ENCODE results near the gene MPDZ.

Gene MPDZ

DNA sequence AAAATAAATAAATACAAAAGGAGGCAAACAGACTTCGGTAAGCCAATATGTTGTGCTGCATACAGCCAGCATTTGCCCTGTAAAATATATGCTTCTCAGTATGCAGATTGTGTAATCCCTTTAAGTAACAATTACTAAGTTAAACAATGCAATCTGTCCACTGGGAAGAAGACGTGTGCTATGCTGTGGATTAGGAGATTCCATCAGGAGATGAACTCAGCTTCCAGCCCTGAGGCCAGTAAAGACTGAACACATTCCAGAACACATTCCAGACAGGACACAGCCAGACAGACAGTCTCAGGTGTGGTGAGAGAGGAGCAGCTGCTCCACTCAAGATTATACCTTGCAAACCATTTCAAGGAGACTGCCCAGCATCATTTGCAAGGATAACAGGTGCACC is 97.8 kb downstream of the MPDZ start:
- DNase-seq (ENCODE audit: low spot score) = no peak

DNA sequence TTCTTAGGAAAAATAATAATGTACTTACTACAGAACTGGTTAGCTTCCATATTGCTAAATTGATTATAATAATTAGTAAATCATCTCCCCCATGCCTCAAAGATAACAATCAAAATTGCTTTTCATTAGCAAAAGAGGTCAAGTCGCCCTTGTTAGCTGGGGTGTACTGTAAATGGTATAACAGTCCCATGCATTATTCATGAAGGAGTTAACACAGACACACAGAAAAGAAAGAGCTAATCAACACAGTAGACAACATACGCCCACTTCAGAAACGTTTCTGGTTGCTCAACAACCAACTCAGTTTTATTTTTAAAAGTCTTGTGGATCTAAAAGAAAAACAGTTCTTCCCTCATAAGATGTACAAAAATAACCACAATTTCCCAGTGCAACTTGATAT is 100.2 kb downstream of the MPDZ start:
- DNase-seq (ENCODE audit: low spot score) = no peak

DNA sequence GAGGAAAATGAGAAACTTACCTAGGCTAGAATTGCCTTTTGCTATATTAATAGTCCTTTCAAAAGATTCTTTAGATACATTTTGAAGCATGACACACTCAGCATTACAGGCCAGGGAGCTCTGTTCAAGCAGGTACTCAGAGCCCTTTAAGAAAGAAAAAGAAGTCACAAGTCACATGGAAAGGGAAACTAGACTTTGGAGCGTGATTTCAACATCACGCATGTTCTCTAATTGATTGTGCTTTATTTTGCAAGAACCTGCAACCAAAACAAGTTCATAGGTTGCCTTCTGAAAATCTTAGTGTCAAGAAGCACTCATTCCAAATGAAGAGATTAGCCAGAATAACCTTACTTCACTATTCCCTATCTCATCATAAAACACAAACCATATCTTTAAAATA is 103.8 kb downstream of the MPDZ start:
- DNase-seq (ENCODE audit: low spot score) = no peak

DNA sequence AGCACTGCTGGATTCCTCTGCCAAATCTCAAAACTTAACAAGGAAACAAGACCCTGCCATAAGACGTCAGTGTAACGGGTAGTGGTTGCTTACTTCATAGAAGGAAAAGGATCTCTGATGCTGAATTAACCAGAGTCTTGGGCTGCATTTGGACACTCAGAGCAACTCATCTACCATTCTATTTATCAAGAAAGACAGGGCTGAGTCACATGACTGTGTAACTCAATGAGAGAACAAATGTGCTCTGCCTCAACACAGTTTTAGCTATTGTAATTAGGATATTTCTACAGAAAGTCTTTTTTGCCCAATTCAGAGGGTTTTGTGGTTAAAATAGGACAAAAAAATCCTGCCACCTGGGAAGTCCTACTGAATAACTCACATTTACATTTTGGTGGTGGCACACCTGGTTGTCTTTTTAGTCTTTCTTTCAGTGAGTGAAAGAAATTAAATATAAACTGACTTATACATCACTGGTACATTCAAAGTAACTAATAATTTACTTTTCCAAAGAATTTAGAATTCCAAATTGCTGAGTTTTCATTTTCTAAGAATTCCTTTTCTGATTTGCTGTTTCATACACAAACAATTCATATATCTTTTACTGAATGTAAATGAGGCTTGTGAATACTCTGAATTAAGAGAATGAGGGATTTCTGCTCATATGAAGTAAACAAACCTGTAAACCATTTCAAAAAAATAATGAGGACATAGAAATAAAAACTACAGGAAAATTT is 104.4 kb downstream of the MPDZ start:
- no peak for DNase-seq (ENCODE audit: low spot score)

DNA sequence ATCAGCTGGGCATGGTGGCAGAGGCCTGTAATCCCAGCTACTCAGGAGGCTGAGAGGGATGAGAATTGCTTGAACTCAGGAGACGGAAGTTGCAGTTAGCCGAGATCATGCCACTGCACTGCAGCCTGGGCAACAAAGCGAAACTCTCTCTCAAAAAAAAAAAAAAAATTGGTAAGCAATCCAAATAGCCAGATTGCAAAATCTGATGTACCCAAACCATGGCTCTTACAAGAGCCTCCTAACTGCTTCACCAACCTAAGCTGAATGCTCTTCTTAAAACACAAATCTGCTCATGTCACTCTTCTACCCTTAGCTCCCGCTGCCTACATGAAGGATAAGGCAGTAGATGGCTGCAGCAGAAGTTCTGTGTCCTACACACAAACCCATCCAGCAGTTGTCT is 105.9 kb downstream of the MPDZ start:
- peak; percentile 35 for DNase-seq (ENCODE audit: low spot score)

DNA sequence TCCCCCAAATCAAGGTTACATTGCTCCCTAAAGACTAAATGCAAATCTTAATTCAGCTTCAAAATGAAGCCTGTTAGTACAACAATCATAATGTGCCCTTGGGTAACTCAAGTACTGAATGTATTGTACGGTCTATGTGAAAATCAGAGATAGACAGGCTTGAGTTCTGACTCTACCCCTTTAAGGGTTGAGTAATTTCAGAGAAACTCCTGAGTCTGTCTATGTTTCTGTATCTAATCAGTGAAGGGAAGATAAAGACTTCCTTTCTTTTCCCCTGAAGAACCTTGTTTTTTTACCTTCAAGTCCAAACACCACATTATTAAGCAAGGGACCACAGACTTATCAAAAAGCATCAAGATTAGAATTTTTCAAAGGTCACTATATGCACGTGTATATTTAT is 108.2 kb downstream of the MPDZ start:
- no peak for DNase-seq (ENCODE audit: low spot score)

DNA sequence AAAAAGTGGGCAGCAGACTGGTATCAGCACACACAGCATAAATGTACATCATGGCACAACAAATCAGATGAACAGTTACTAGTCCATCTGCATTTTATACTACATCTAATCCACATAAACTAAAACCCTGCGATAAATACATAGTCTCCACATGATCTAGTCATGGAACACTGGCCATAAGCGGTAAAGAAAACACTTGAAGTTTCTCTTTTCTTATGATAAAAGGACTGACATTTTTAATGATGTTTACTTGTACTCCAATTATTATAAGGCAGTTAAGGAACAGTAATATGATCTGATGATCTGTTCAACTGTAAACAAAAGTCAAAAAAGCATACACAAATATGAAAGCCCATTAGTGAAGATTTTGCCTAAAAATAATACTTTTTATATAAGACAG is 112.5 kb downstream of the MPDZ start:
- no peak for DNase-seq (ENCODE audit: low spot score)

DNA sequence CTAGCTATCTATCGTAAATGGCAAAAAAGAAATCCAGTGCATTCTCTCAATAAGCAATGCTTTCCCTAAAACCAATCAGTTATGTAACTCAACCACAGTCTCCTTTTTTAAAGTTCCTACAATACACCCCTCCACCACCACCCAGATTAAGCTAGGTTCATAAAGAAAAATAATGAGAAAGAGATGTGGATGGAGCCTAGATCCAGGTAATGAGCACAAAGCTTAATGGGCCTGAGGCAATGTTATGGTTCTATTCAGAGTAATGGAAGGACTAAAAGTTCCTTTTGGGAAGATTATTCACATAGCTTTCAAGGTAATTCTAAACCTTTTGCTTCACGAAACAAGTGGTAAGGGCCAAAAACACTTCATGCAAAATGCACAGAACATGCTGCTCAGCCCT is 113.5 kb downstream of the MPDZ start:
- DNase-seq (ENCODE audit: low spot score) = no peak

DNA sequence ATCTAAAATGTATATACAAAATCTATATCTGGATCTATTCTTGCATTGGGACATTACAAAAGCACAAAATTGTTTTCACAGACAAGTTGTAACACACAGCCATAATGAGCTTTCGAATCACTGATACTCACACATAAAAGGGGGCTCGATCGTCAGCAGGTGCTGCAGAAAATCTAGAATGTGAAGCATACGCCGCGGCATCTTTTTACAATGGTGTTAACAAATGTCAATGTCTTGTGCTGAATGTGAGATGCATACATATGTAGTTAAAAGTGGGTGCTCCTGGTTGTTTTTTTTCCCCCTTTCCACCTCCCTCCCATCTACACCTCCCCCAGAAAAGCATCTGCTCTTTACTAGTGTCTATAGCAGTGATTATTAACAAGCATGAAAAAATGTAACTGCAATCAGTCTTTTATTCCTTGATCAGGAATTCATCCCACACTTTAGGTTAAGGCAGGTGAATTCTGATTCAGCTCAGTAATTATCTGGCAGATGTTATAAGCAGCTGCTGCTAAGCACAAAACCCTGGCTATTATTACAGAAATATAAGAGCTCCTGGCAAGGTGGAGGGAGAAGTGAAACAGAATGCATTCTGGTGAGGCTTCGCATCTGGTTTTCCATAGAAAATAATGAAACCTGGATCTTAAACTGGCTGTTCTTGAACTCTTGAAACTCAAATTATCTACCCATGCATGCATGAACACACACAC is 114.1 kb downstream of the MPDZ start:
- DNase-seq (ENCODE audit: low spot score) = peak; percentile 30

DNA sequence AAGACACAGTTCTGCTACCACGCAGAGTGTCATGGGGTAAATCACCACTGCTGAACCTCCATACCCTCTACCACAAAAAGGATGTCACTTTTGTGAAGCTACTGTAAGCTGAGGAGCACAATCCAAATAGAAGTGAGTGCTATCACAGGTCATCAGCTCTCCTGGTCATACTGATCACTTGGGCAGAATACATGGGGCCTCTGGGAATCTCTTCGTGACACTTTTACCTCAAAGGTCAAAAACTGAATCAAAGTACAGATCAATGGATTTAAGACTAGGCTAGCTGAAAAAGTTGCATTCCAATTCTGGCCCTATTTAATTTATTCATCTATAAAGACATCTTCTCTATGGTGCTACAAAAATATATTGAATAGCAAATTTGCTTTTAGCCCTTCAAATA is 115.5 kb downstream of the MPDZ start:
- DNase-seq (ENCODE audit: low spot score) = no peak

DNA sequence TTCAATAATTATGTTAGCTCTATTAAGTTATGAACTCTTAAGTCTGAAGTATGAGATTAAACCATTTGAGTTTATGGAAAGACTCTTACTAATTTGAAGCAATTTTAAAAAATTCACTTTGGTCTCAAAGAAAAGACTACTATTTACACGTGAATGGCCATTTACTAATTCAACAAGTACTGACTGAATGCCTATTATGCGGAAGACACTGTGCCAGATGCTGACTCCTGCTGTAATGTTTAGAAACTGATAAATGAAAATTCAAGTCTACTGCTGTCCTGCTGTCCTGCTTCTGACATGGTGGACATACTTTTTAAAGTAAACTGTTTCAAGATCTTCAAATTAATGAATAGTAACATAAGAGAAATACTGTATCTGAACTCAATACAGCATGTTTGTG is 116.2 kb downstream of the MPDZ start:
- no peak for DNase-seq (ENCODE audit: low spot score)

DNA sequence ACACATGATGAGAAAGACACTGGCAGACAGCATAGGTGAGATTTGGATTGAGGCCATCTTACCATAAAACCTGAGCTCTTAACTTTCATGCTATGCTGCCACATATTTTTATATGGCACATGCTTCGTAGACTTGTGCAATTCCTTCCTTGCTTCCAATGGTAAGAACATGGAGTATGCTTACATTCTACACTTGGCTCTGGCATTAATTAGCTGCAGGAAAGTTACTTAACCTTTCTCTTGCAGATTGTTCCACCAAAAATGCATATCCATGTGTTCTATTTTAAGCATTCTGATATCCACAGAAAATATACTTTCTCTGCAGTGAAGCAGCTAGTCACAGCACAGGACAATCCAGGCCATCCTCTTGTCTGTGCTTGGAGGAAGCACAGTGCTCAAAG is 119.4 kb downstream of the MPDZ start:
- DNase-seq (ENCODE audit: low spot score) = no peak

DNA sequence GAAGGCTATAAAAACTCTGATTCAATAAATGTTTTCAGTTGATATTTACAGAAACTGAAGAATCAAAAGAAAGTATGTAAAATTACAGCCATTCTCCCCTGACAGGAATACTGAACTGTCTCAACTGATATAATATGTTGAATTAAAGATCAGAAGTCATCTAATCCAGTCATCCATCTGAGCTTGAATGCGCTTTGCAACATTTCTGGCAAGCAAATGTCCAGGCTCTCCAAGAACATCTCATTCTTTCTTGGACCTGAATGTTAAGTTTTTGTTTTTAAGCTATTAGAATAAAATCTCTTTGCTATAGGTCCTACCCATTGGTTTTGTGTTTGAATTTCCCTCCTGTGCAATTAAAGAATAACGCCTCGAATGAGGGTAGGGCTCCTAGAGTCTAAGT is 120.5 kb downstream of the MPDZ start:
- no peak for DNase-seq (ENCODE audit: low spot score)

DNA sequence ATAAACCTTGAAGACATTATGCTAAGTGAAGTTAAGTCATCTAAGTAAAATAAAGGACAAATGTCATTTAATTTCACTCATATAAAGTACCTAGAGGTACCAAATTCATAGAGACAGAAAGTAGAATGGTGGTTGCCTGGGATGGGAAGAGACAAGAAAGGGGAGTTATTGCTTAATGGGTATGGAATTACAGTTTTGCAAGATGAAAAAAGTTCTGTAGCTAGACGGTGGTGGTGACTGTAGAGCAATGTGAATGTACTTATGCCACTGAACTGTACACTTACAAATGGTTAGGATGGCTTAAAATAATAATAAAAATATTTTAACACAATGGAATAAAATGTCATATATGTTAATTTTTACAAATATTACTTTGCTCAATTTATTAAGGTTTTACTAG is 128.0 kb downstream of the MPDZ start:
- no peak for DNase-seq (ENCODE audit: low spot score)

DNA sequence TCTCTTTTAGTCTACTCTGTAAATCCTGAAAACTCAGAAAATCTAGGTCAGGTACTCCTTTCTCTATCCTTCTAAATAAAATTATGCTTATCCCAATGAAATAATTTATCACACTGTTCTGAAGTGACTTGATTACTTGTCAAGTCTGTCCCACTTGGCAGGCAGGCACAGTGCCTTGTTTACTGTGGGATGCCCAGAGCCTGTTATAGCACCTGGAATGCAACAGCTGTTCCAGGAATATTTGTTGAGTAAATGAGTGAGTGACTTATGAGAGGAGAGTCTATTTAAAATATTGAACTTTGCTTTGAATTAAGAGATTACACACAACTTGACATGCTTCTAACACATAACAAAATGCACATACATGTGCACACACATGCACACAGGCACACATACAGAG is 130.0 kb downstream of the MPDZ start:
- DNase-seq (ENCODE audit: low spot score) = no peak

DNA sequence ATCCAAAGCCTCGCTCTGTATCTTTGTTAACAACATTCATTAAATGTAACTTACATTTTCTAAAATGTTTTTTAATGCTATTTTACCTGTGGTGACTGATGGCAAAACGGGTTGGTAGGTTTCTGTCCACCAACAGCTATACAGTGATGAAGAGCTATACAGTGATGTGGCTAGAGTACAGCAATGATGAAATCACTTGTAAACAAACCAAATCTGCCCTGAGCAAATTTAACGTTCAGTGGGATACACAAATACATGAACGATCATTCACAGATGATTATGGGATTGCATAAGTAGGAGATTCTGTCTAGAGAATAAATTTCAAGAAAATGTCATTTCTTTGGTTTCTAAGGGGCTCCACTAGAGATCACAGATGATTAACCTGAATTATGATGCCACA is 132.7 kb downstream of the MPDZ start:
- DNase-seq (ENCODE audit: low spot score) = no peak

DNA sequence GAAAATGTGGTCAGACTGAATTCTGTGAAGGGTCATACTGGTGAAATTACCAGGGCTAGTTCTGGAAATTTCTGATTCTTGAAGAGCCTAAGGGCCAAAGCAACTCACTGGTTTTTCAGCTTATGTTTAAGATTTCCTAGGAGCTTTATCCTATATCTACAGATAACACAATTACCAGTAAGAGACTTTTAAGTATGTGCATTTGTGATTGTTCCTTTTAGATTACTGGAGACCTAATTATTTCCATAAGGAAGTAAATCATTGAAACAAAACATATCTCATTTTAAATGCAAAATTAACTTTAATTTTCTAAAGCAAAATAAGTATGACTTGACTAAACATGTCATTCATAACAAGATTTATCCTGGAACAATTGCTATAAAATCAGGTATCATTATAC is 134.2 kb downstream of the MPDZ start:
- no peak for DNase-seq (ENCODE audit: low spot score)

DNA sequence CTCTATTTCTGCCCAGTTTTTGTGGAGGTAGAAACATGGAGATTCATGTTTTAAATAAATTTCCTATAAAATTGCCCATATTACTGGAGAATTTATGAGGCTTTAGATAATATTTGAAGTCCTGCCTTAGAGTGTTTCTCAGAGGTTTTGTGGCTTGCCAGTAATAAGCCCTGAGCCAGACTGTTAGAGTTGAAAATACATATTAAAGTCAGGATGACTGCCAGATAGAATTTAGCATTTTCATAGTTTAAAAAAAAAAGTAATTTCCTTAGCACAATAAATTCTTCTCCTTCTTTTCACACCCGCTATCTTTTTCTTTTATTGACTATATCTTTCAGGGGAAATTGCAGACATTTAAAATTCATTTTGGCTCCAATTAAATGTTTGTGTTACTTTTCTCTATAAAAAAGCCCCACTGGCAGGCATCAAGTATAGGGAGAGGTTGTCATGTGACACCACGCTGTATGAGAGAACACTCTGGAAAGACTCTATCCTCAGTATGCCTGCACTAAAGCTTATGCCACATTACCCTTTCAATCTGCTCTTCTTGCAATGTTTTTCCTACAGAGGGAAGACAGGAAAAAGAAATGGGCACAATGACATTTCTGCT is 135.2 kb downstream of the MPDZ start:
- peak; percentile 37 for DNase-seq (ENCODE audit: low spot score)

DNA sequence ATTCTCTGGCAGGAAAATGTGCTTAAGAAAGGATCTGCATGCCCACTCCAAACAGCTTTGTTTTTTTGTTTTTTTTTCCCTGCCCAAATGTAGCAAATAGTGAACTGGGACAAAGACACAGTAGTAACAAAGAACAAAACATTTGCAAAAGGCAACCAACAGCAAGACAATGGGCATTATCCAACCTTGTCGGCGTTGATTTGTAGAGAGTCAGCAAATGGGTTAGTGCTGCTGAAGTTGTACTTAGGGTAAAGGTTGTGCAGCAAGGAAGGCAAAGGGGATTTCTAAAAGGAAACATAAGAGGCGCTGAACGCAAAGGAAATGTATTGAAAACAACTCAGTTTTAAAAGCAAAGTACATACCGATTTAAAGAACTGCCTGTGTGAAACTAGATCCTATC is 136.2 kb downstream of the MPDZ start:
- DNase-seq (ENCODE audit: low spot score) = peak; percentile 73

DNA sequence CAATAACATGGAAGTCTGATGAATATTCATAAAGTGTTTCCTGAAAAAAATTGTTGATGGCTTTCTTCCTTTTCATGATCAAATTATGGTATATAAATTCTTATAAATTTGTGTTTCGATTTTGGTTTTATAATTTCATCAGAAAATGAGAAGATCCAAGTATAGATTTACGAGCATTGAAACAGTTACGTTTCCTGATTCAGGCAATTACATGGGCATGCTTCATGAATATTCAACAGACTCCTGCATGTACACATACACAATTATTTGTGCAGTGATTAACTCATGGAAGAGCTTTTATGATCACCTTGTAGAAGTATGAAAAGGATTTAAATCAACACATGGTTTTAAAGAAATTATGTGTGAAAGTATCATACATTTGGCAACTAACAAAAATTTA is 136.7 kb downstream of the MPDZ start:
- no peak for DNase-seq (ENCODE audit: low spot score)

DNA sequence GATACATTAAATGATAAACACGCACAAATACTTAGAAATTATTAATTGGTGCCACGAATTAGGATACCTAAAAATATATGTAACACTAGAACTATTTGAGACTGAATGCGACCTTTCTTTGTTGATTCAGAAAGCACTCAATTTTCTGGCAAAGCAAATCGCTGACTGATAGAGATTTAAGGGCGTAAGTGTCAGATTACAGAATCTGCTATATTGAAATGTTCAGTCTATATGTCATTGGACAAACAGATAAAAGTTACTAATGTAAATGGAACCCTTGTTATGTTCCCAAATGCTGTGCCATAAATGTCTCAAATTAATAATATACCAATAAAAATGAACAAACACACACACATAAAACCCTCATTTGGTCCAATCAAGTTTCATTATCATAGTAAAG is 137.9 kb downstream of the MPDZ start:
- no peak for DNase-seq (ENCODE audit: low spot score)

DNA sequence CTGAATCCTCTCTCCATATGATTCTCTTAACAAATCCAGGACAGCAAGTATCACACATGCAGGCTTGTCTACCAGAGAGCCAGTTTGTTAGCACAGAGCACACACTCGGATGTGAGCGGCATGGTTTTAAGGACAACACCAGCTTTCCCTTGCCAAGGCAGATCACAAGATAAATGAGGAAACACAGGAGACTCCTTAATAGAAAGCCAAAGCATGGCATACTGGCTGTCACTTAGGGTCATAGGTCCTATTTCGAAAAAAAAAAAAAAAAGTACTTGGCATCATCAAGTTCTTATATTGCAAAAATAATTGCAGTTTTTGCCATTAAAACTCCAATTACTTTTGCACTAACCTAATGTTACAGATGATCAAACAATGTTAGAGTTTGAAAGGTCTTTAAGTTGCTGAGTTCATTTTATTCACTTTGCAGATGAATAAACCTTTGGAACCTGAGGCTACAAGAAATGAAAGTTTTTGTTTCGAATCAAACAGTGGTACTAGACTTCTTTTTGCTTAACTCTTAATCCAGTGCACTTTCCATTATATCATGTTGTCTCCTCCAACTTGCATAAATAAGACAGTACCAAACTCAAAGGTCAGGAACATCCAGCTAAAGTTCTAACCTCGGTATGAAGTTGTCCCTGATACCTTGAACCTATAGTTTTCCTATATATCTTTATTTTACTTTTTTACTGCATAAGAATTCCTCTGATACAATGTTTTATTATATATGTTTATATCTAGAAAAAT is 138.5 kb downstream of the MPDZ start:
- DNase-seq (ENCODE audit: low spot score) = peak; percentile 43

DNA sequence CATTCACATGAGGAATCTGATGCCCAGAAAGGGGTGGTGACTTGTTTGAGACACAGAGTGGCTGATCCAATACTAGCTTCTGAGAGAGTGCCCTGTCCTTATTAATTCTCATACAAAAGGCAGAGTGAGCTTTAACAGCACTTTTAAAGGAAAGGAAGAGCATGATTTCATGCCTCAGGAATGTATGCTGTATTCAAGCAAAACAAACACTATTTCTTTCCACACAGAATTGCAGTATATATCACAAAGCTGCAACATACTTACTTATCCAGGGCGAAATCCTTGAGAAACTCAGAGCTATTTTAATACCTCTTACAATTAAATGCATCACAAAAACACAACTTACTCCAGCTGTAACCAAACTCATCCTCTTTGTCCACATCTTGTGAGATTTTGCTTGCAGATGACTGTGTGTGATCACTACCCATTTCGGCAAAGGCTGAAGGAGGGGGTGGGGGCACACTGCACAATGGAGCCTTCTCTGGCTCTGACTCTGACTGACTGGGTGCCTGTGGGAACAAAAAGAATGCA is 139.8 kb downstream of the MPDZ start:
- DNase-seq (ENCODE audit: low spot score) = peak; percentile 78
